Duodenal mucosa (tissue), 2 donors: ENCODE measurements around the gene PPP1R8.

Experiments used
- H3K27ac ChIP-seq: one replicate; pipeline ENCODE4 v1.7.0; 2013; ENCODE audit warnings: low read depth, low read length
- H3K27me3 ChIP-seq, 2 donors: one replicate each; pipeline ENCODE4 v1.7.0; 2013; ENCODE audit warnings: low read length in 2 of 2, control low read depth in 1 of 2; ENCODE audit not compliant: insufficient read depth in 2 of 2, control insufficient read depth in 1 of 2
- H3K36me3 ChIP-seq, 2 donors: one replicate each; pipeline ENCODE4 v1.7.0; 2013; ENCODE audit warnings: low read length in 2 of 2, control low read depth in 1 of 2; ENCODE audit not compliant: insufficient read depth in 2 of 2, control insufficient read depth in 1 of 2
- H3K4me1 ChIP-seq, 2 donors: one replicate each; pipeline ENCODE4 v1.7.0; 2013; ENCODE audit warnings: low read length in 2 of 2, control low read depth in 1 of 2; ENCODE audit not compliant: insufficient read depth in 2 of 2, control insufficient read depth in 1 of 2
- H3K4me3 ChIP-seq, 2 donors: one replicate each; pipeline ENCODE4 v1.7.0; 2013; ENCODE audit warnings: low read length in 2 of 2, low read depth in 1 of 2
- H3K9ac ChIP-seq, 2 donors: one replicate each; pipeline ENCODE4 v1.7.0; 2013; ENCODE audit warnings: low read length in 2 of 2, low read depth in 1 of 2
- H3K9me3 ChIP-seq, 2 donors: one replicate each; pipeline ENCODE4 v1.7.0; 2013; ENCODE audit warnings: low read length in 2 of 2, control low read depth in 1 of 2; ENCODE audit not compliant: control insufficient read depth in 1 of 2

The PPP1R8 gene

GRCh38 chr1:27887215-27888021, 56.8 kb downstream of the PPP1R8 start:
- Histone ChIP-seq H3K4me3 (no peak overlapping the region), H3K4me1 (peaks cover 30 to 42% of the 10 kb centered on the region in 2 donors), H3K36me3 (peaks cover 0 to 53% of the 10 kb centered on the region in 2 donors)

GRCh38 chr1:27889506-27889905, 58.9 kb downstream of the PPP1R8 start:
- peak overlapping the region; percentile 28 for H3K27ac ChIP-seq

More at GRCh38 chr1:27887215-27888021, 56.8 kb downstream of the PPP1R8 start:
- peak overlapping the region; percentile 26 for H3K27ac ChIP-seq
- no peaks in the 10 kb centered on the region for H3K9me3 ChIP-seq
- H3K27me3 ChIP-seq: no peaks in the 10 kb centered on the region
- H3K9ac ChIP-seq: peak overlapping the region; percentile 19 to 43

GRCh38 chr1:27891196-27891889, 60.8 kb downstream of the PPP1R8 start:
- H3K9ac ChIP-seq: no peak overlapping the region
- no peak overlapping the region for H3K4me3 ChIP-seq
- no peaks in the 10 kb centered on the region for H3K27me3 ChIP-seq
- H3K9me3 ChIP-seq: no peaks in the 10 kb centered on the region
- H3K27ac ChIP-seq: peak overlapping the region; percentile 65
- H3K36me3 ChIP-seq: peaks cover 17 to 68% of the 10 kb centered on the region in 2 donors
- H3K4me1 ChIP-seq: peaks cover 13 to 22% of the 10 kb centered on the region in 2 donors

More at GRCh38 chr1:27889506-27889905, 58.9 kb downstream of the PPP1R8 start:
- Histone ChIP-seq H3K36me3 (peaks cover 10 to 62% of the 10 kb centered on the region in 2 donors), H3K9me3 (no peaks in the 10 kb centered on the region), H3K4me1 (peaks cover 16 to 29% of the 10 kb centered on the region in 2 donors), H3K27me3 (no peaks in the 10 kb centered on the region), H3K4me3 (no peak overlapping the region), H3K9ac (no peak overlapping the region)

- no peak overlapping the region for H3K27ac ChIP-seq
- H3K4me1 ChIP-seq: peaks cover 0 to 10% of the 10 kb centered on the region in 2 donors
- H3K4me3 ChIP-seq: no peak overlapping the region
- no peaks in the 10 kb centered on the region for H3K27me3 ChIP-seq
- H3K9me3 ChIP-seq: no peaks in the 10 kb centered on the region
- no peak overlapping the region for H3K9ac ChIP-seq
- H3K36me3 ChIP-seq: peaks cover 22 to 62% of the 10 kb centered on the region in 2 donors
Observed at GRCh38 chr1:27894521-27894920, 63.9 kb downstream of the PPP1R8 start.
